ENCODE results near the gene KCNK16.

- TF ChIP-seq CTCF (conservative IDR thresholded peaks at IDR 0.05 in 1 of 2, IDR thresholded peaks at IDR 0.05 in 1 of 2; ENCODE audit: low read depth in 1 of 2, low read length in 2 of 2) (no peak), EZH2 (IDR thresholded peaks at IDR 0.05; ENCODE audit: low read length, missing control alignments) (no peak)
Measured at GRCh38 chr6:39274471-39274870, 48.0 kb downstream of the KCNK16 start.

Measured in fibroblast of lung (primary cell).